ENCODE data around the gene FGF12.
A peak's percentile ranks its signal among the peaks of the same experiment; 100 is the strongest.

FGF12 gene

DNA sequence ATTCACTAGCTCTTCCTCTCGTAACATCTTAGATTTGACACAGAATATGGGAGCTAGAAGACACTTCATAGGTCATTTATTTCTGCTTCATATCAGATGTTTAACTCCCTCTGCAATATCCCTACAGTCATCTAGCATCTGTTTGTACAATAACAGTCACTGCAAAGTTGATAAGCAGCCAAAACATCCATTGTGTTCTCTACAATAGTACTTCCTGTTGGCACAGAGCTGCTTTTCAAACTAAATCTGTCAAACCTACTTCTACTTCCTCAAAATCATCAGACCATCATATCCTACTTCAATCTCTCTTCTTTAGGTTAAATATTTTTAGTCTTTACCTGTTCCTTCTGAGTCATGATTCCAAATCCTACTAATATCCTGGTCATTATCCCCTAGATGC is 233.2 kb downstream of the FGF12 start:
- H3K9ac ChIP-seq (ENCODE audit: low read length) = no peak overlapping the region
- H3K27ac ChIP-seq (ENCODE audit: low read length) = no peak overlapping the region
- TF ChIP-seq, protein P1, sequence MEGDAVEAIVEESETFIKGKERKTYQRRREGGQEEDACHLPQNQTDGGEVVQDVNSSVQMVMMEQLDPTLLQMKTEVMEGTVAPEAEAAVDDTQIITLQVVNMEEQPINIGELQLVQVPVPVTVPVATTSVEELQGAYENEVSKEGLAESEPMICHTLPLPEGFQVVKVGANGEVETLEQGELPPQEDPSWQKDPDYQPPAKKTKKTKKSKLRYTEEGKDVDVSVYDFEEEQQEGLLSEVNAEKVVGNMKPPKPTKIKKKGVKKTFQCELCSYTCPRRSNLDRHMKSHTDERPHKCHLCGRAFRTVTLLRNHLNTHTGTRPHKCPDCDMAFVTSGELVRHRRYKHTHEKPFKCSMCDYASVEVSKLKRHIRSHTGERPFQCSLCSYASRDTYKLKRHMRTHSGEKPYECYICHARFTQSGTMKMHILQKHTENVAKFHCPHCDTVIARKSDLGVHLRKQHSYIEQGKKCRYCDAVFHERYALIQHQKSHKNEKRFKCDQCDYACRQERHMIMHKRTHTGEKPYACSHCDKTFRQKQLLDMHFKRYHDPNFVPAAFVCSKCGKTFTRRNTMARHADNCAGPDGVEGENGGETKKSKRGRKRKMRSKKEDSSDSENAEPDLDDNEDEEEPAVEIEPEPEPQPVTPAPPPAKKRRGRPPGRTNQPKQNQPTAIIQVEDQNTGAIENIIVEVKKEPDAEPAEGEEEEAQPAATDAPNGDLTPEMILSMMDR (IDR thresholded peaks at IDR 0.05; ENCODE audit: low read depth, low read length) = no peak
- peak overlapping the region; percentile 49 for H3K4me2 ChIP-seq (ENCODE audit: low read length)
- no peaks in the 10 kb centered on the region for H3K9me3 ChIP-seq (ENCODE audit: insufficient read depth, low read length)
- no peaks in the 10 kb centered on the region for H3K36me3 ChIP-seq (replicated peaks; ENCODE audit: low read depth, low read length)
- H3K4me1 ChIP-seq (ENCODE audit: low read length) = peaks cover 11% of the 10 kb centered on the region
- no peaks in the 10 kb centered on the region for H4K20me1 ChIP-seq (ENCODE audit: insufficient read depth, low read length)
- H3K79me2 ChIP-seq (ENCODE audit: low read length) = no peaks in the 10 kb centered on the region
- H2AFZ ChIP-seq (ENCODE audit: low read depth, low read length) = 0 out of 2 replicates have a peak overlapping the region, but pooled peaks have one; percentile 4
- H3K27me3 ChIP-seq (ENCODE audit: low read depth, low read length) = no peaks in the 10 kb centered on the region
- H3K4me3 ChIP-seq (ENCODE audit: low read length) = no peak overlapping the region; the same call in 1 of the 2 replicates

DNA sequence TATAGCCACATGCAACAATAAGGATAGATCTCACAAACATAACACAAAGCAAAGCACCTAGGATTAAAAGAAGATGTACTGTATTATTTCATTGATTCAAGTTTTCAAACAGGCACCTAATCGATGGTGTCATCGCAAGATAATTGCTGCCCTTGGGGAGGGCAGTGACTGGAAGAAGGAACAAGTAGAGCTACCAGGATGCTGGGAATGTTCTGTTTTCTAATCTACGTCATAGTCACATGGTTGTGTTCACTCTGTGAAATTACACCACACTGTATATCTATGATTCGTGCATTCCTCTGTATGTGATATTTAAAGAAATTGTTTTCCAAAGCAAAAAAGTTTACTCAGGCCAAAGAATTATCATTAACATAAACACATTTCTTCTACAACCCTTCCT is 236.6 kb downstream of the FGF12 start:
- Histone ChIP-seq H3K79me2 (ENCODE audit: low read length) (no peaks in the 10 kb centered on the region), H3K4me2 (ENCODE audit: low read length) (no peak overlapping the region), H3K4me1 (ENCODE audit: low read length) (peaks cover 11% of the 10 kb centered on the region), H2AFZ (ENCODE audit: low read depth, low read length) (no peak overlapping the region), H4K20me1 (ENCODE audit: insufficient read depth, low read length) (no peaks in the 10 kb centered on the region), H3K4me3 (ENCODE audit: low read length) (no peak overlapping the region), H3K36me3 (replicated peaks; ENCODE audit: low read depth, low read length) (no peaks in the 10 kb centered on the region), H3K27me3 (ENCODE audit: low read depth, low read length) (no peaks in the 10 kb centered on the region), H3K9ac (ENCODE audit: low read length) (no peak overlapping the region), H3K9me3 (ENCODE audit: insufficient read depth, low read length) (no peaks in the 10 kb centered on the region), H3K27ac (ENCODE audit: low read length) (no peak overlapping the region)
- TF ChIP-seq, protein P1 (IDR thresholded peaks at IDR 0.05; ENCODE audit: low read depth, low read length) = no peak
- no peak for TF ChIP-seq EZH2phosphoT487 (IDR thresholded peaks at IDR 0.05; ENCODE audit: low read depth)

DNA sequence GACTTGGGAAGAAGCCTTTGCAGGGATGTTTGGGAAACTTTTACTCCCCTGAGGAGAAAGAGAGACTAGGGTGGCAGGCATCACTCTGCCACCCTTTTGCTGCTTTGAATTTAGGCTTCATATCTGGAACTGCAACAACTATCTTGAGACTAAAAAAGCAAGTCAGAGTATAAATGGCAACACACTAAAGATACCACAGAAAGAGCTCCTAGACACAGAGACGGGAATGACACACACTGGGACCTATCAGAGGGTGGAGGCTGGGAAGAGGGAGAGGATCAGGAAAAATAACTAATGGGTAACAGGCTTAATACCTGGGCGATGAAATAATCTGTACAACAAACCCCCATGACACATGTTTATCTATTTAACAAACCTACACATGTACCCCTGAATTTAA is 237.8 kb downstream of the FGF12 start:
- no peak overlapping the region for H2AFZ ChIP-seq (ENCODE audit: low read depth, low read length)
- H3K4me2 ChIP-seq (ENCODE audit: low read length) = no peak overlapping the region
- peaks cover 11% of the 10 kb centered on the region for H3K4me1 ChIP-seq (ENCODE audit: low read length)
- no peak overlapping the region for H3K4me3 ChIP-seq (ENCODE audit: low read length)
- no peak overlapping the region for H3K27ac ChIP-seq (ENCODE audit: low read length)
- H3K27me3 ChIP-seq (ENCODE audit: low read depth, low read length) = no peaks in the 10 kb centered on the region
- TF ChIP-seq, protein P1 (IDR thresholded peaks at IDR 0.05; ENCODE audit: low read depth, low read length) = no peak
- TF ChIP-seq EZH2phosphoT487 (IDR thresholded peaks at IDR 0.05; ENCODE audit: low read depth) = no peak
- H3K9ac ChIP-seq (ENCODE audit: low read length) = no peak overlapping the region
- no peaks in the 10 kb centered on the region for H4K20me1 ChIP-seq (ENCODE audit: insufficient read depth, low read length)
- no peaks in the 10 kb centered on the region for H3K9me3 ChIP-seq (ENCODE audit: insufficient read depth, low read length)
- no peaks in the 10 kb centered on the region for H3K79me2 ChIP-seq (ENCODE audit: low read length)
- no peaks in the 10 kb centered on the region for H3K36me3 ChIP-seq (replicated peaks; ENCODE audit: low read depth, low read length)

DNA sequence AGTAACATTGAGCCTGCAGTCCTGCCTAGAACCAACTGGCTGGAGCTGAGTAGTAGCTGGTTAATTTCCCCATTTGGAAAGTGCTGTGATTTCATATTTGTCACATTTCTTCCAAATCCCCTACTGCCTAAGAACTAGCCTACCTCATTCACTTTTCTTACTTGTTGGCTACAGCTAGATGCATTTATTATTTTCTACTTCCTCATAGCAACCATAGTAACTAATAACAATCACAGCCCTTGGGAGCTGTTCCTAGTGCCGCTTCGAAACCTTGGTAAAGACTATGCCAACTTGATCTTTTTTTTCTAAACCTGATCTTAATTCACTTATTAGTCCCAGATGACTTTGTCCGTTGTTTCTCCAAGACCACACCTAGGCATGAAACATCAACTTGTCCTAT is 240.3 kb downstream of the FGF12 start:
- Histone ChIP-seq H3K36me3 (replicated peaks; ENCODE audit: low read depth, low read length) (no peaks in the 10 kb centered on the region), H3K9me3 (ENCODE audit: insufficient read depth, low read length) (no peaks in the 10 kb centered on the region), H3K27ac (ENCODE audit: low read length) (no peak overlapping the region), H3K79me2 (ENCODE audit: low read length) (no peaks in the 10 kb centered on the region), H3K4me1 (ENCODE audit: low read length) (no peaks in the 10 kb centered on the region), H3K4me2 (ENCODE audit: low read length) (no peak overlapping the region), H3K4me3 (ENCODE audit: low read length) (no peak overlapping the region), H3K9ac (ENCODE audit: low read length) (no peak overlapping the region), H4K20me1 (ENCODE audit: insufficient read depth, low read length) (no peaks in the 10 kb centered on the region), H2AFZ (ENCODE audit: low read depth, low read length) (no peak overlapping the region), H3K27me3 (ENCODE audit: low read depth, low read length) (no peaks in the 10 kb centered on the region)
- TF ChIP-seq, protein P1 (IDR thresholded peaks at IDR 0.05; ENCODE audit: low read depth, low read length) = no peak
- no peak for TF ChIP-seq EZH2phosphoT487 (IDR thresholded peaks at IDR 0.05; ENCODE audit: low read depth)

Data from OCI-LY3 (cell line).